ENCODE measurements around the gene PTPN6.
A peak's percentile ranks its signal among the peaks of the same experiment; 100 is the strongest.

Gene PTPN6

DNA sequence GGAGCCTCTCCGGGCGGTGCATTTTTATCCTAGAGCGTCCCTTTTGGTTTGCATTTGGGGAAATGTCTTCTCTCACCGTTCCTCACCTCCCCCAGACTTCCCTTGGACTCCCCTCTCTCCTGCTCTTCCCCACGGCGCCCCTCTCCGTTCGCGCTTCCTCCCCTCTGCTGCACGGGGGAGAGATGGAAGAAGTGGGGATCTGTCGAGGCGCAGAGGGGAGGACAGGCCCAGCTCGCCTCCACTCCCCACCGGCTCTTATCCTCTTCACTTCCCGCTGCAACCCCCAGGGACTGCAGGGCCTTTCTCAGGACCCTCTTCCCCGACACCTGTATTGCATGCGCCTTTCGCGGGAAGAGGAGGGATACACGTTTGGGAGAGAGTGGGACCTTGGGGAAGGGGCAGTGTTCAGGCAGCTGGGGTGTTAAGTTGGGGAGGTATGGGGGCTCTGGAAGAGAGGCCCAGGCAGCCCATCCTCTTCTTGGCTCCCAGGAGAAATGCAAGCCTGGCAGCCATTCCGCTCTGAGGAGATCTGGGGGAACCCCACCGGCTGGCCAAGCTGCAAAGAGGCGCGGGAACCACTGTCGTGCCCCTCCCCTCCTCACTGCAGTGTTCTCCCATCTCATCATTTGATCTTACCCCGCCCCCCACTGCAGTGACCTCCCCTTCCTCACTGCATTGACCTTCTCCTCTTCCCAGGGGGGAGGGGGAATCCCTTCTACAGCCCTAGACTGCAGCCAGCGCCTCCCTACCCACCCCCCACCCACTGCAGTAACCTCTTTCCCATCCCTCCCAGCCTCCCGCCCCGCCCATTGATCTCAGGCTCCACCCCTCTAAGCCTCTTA lies 36.0 kb upstream of the PTPN6 start:
- Histone ChIP-seq H3K27ac (replicated peaks) (no peak overlapping the region), H3K27me3 (ENCODE audit: insufficient read depth, poor library complexity, severe bottlenecking) (peaks cover 20% of the 10 kb centered on the region), H3K4me3 (replicated peaks; ENCODE audit: insufficient read depth, low read length) (peak overlapping the region; percentile 50)
- no peak for DNase-seq (ENCODE audit: low read depth in 1 of 2, low spot score in 1 of 2)
- TF ChIP-seq, protein P1, sequence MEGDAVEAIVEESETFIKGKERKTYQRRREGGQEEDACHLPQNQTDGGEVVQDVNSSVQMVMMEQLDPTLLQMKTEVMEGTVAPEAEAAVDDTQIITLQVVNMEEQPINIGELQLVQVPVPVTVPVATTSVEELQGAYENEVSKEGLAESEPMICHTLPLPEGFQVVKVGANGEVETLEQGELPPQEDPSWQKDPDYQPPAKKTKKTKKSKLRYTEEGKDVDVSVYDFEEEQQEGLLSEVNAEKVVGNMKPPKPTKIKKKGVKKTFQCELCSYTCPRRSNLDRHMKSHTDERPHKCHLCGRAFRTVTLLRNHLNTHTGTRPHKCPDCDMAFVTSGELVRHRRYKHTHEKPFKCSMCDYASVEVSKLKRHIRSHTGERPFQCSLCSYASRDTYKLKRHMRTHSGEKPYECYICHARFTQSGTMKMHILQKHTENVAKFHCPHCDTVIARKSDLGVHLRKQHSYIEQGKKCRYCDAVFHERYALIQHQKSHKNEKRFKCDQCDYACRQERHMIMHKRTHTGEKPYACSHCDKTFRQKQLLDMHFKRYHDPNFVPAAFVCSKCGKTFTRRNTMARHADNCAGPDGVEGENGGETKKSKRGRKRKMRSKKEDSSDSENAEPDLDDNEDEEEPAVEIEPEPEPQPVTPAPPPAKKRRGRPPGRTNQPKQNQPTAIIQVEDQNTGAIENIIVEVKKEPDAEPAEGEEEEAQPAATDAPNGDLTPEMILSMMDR (IDR thresholded peaks at IDR 0.05; ENCODE audit: insufficient read depth, low read length): no peak
- TF ChIP-seq, protein P2, sequence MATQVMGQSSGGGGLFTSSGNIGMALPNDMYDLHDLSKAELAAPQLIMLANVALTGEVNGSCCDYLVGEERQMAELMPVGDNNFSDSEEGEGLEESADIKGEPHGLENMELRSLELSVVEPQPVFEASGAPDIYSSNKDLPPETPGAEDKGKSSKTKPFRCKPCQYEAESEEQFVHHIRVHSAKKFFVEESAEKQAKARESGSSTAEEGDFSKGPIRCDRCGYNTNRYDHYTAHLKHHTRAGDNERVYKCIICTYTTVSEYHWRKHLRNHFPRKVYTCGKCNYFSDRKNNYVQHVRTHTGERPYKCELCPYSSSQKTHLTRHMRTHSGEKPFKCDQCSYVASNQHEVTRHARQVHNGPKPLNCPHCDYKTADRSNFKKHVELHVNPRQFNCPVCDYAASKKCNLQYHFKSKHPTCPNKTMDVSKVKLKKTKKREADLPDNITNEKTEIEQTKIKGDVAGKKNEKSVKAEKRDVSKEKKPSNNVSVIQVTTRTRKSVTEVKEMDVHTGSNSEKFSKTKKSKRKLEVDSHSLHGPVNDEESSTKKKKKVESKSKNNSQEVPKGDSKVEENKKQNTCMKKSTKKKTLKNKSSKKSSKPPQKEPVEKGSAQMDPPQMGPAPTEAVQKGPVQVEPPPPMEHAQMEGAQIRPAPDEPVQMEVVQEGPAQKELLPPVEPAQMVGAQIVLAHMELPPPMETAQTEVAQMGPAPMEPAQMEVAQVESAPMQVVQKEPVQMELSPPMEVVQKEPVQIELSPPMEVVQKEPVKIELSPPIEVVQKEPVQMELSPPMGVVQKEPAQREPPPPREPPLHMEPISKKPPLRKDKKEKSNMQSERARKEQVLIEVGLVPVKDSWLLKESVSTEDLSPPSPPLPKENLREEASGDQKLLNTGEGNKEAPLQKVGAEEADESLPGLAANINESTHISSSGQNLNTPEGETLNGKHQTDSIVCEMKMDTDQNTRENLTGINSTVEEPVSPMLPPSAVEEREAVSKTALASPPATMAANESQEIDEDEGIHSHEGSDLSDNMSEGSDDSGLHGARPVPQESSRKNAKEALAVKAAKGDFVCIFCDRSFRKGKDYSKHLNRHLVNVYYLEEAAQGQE (IDR thresholded peaks at IDR 0.05; ENCODE audit: insufficient replicate concordance, low read depth): no peak
- TF ChIP-seq GABPA (IDR thresholded peaks at IDR 0.05; ENCODE audit: low read depth): no peak
- TF ChIP-seq POLR2AphosphoS5 (IDR thresholded peaks at IDR 0.05; ENCODE audit: low read depth): no peak
- TF ChIP-seq SPI1 (IDR thresholded peaks at IDR 0.05; ENCODE audit: borderline replicate concordance, low read depth): no peak

DNA sequence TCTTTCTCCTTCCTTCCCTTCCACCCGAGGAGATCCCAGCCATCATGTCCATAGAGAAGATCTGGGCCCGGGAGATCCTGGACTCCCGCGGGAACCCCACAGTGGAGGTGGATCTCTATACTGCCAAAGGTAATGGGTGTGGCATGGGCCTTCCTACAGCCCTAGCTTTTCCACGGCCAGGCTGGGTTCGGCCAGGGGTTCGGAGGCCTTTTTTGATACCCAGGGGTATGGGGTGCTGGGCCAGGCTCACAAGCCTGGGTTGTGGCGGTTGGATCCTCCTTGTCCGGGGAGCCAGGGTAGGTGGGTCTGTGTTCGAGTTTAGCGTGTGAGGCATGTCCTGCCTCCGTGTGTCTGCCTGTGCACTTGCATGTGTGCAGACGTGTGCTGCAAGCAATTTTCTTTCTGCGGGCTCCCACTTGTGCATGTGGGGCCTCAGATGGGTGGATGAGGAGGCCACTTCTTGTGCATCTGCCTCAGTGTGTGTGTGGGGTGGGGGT lies 35.3 kb upstream of the PTPN6 start:
- TF ChIP-seq, protein P2 (IDR thresholded peaks at IDR 0.05; ENCODE audit: insufficient replicate concordance, low read depth): no peak
- TF ChIP-seq, protein P1 (IDR thresholded peaks at IDR 0.05; ENCODE audit: insufficient read depth, low read length): no peak
- TF ChIP-seq SPI1 (IDR thresholded peaks at IDR 0.05; ENCODE audit: borderline replicate concordance, low read depth) (no peak), POLR2AphosphoS5 (IDR thresholded peaks at IDR 0.05; ENCODE audit: low read depth) (no peak), GABPA (IDR thresholded peaks at IDR 0.05; ENCODE audit: low read depth) (no peak)
- Histone ChIP-seq H3K4me3 (replicated peaks; ENCODE audit: insufficient read depth, low read length) (no peak overlapping the region), H3K27me3 (ENCODE audit: insufficient read depth, poor library complexity, severe bottlenecking) (peaks cover 20% of the 10 kb centered on the region), H3K27ac (replicated peaks) (no peak overlapping the region)
- no peak for DNase-seq (ENCODE audit: low read depth in 1 of 2, low spot score in 1 of 2)

DNA sequence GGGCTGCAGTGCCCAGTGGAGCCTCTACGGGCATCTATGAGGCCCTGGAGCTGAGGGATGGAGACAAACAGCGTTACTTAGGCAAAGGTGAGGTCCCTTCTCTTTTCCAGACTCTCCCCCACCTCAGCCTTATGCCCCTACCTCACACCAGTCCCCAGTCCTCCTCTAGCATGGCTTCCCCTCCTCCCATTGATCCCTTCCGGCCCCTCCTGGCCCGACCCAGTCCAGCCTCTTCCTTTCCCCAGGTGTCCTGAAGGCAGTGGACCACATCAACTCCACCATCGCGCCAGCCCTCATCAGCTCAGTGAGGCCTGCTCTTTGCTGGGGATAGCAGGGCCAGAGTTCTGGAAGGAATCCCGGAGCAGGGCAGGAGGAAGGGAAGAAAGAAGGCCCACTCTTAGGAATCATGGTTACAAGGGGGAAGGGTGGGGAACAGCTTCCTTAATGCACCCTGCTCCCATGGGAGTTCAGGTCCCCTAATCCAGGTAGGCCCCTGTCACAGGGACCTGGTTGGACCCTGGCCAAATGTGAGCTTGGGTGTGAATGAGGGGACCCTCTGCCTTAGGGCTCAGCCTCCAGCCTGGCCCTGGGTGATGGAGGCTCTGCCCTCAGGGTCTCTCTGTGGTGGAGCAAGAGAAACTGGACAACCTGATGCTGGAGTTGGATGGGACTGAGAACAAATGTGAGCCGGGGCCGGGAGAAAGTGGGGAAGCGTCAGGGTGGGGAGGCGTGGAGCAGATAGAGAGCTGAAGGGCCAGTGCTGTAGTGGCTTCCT lies 34.5 kb upstream of the PTPN6 start:
- no peak overlapping the region for H3K27ac ChIP-seq (replicated peaks)
- TF ChIP-seq POLR2AphosphoS5 (IDR thresholded peaks at IDR 0.05; ENCODE audit: low read depth): no peak
- TF ChIP-seq, protein P1 (IDR thresholded peaks at IDR 0.05; ENCODE audit: insufficient read depth, low read length): no peak
- no peak for TF ChIP-seq GABPA (IDR thresholded peaks at IDR 0.05; ENCODE audit: low read depth)
- no peak for TF ChIP-seq SPI1 (IDR thresholded peaks at IDR 0.05; ENCODE audit: borderline replicate concordance, low read depth)
- TF ChIP-seq, protein P2 (IDR thresholded peaks at IDR 0.05; ENCODE audit: insufficient replicate concordance, low read depth): no peak

More for the DNA sequence above, 34.5 kb upstream of the PTPN6 start:
- no peak for DNase-seq (ENCODE audit: low read depth in 1 of 2, low spot score in 1 of 2)
- peaks cover 20% of the 10 kb centered on the region for H3K27me3 ChIP-seq (ENCODE audit: insufficient read depth, poor library complexity, severe bottlenecking)
- no peak overlapping the region for H3K4me3 ChIP-seq (replicated peaks; ENCODE audit: insufficient read depth, low read length)
